BLaER1 treated with 17β-estradiol and CSF1 and Interleukin-3, amounts not matched to agents 10 nM and 100 nM (cell line): ENCODE results near the gene OR1K1.
"Not testable (repeated sequence)": the region's sequence is repeated elsewhere in the genome, so short reads cannot be mapped to it uniquely, and the experiment has no call there.

Experiments used
- H3K27ac ChIP-seq, 11 experiments: shearing (Covaris generic); formaldehyde crosslinking; 2 replicates each; pipeline ENCODE4 v1.8.1; 2022
- H3K27me3 ChIP-seq, 11 experiments: shearing (Covaris generic); formaldehyde crosslinking; 2 replicates each; pipeline ENCODE4 v1.8.1; 2022
- H3K36me3 ChIP-seq, 11 experiments: shearing (Covaris generic); formaldehyde crosslinking; 2 replicates each; pipeline ENCODE4 v1.8.1; 2022
- H3K4me1 ChIP-seq, 10 experiments: shearing (Covaris generic); formaldehyde crosslinking; 2 replicates each; pipeline ENCODE4 v1.8.1; 2022
- H3K4me2 ChIP-seq, 11 experiments: shearing (Covaris generic); formaldehyde crosslinking; 2 replicates each; pipeline ENCODE4 v1.8.1; 2022
- H3K4me3 ChIP-seq, 10 experiments: shearing (Covaris generic); formaldehyde crosslinking; 2 replicates each; pipeline ENCODE4 v1.8.1; 2022
- H3K9ac ChIP-seq, 11 experiments: shearing (Covaris generic); formaldehyde crosslinking; 2 replicates each; pipeline ENCODE4 v1.8.1; 2022
- H3K9me3 ChIP-seq, 11 experiments: shearing (Covaris generic); formaldehyde crosslinking; replicated peaks in 1 of 11; 2 replicates each; pipeline ENCODE4 v1.8.1; 2022
- H4K20me1 ChIP-seq, 11 experiments: shearing (Covaris generic); formaldehyde crosslinking; 2 replicates each; pipeline ENCODE4 v1.8.1; 2022
- Cebpa-rat ChIP-seq, 11 experiments: shearing (Covaris generic); IDR thresholded peaks; 2 replicates each; pipeline ENCODE4 v1.8.1; 2022

The OR1K1 gene

GRCh38 chr9:122837266-122837850, 37.4 kb downstream of the OR1K1 start:
- H3K36me3 ChIP-seq = no peaks in the 10 kb centered on the region
- no peak overlapping the region for H3K4me3 ChIP-seq
- H4K20me1 ChIP-seq = no peaks in the 10 kb centered on the region
- H3K9me3 ChIP-seq = peaks cover 0 to 10% (median 0%) of the 10 kb centered on the region in 11 experiments; a peak in 3 of 22 replicates
- 0 out of 22 replicates have a peak overlapping the region, but pooled peaks of 1 of the 11 experiments have one; percentile 12 for H3K27ac ChIP-seq
- H3K4me1 ChIP-seq = peaks cover 12 to 28% (median 20%) of the 10 kb centered on the region in 10 experiments
- TF ChIP-seq Cebpa-rat (IDR thresholded peaks at IDR 0.05) = no peak
- no peaks in the 10 kb centered on the region for H3K27me3 ChIP-seq
- H3K9ac ChIP-seq = no peak overlapping the region
- H3K4me2 ChIP-seq = no peak overlapping the region

- H3K4me1 ChIP-seq = peaks cover 12 to 25% (median 17%) of the 10 kb centered on the region in 10 experiments
- H3K27me3 ChIP-seq, H4K20me1 ChIP-seq, H3K36me3 ChIP-seq, H3K9me3 ChIP-seq, H3K4me2 ChIP-seq, H3K4me3 ChIP-seq, H3K9ac ChIP-seq, H3K27ac ChIP-seq: not testable (repeated sequence)
These were observed 38.5 kb downstream of the OR1K1 start for GRCh38 chr9:122838441-122838840.

GRCh38 chr9:122841501-122841900, 41.6 kb downstream of the OR1K1 start:
- peaks cover 0 to 15% (median 12%) of the 10 kb centered on the region in 10 experiments; a peak in 15 of 20 replicates for H3K4me1 ChIP-seq
- no peak overlapping the region for H3K4me2 ChIP-seq
- H4K20me1 ChIP-seq = no peaks in the 10 kb centered on the region
- H3K36me3 ChIP-seq = peaks cover 5 to 27% (median 12%) of the 10 kb centered on the region in 11 experiments; a peak in 15 of 22 replicates
- H3K4me3 ChIP-seq = no peak overlapping the region
- H3K27me3 ChIP-seq = no peaks in the 10 kb centered on the region
- no peak for TF ChIP-seq Cebpa-rat (IDR thresholded peaks at IDR 0.05)
- H3K27ac ChIP-seq = no peak overlapping the region
- peaks cover 0 to 10% (median 0%) of the 10 kb centered on the region in 11 experiments; a peak in 3 of 22 replicates for H3K9me3 ChIP-seq
- H3K9ac ChIP-seq = no peak overlapping the region

- TF ChIP-seq Cebpa-rat (IDR thresholded peaks at IDR 0.05) = no peak
- Histone ChIP-seq H3K27ac (no peak overlapping the region), H3K4me2 (no peak overlapping the region), H3K4me1 (peaks cover 0 to 29% (median 20%) of the 10 kb centered on the region in 10 experiments; a peak in 16 of 20 replicates), H3K4me3 (no peak overlapping the region), H3K9me3 (peaks cover 0 to 7% (median 0%) of the 10 kb centered on the region in 11 experiments; a peak in 3 of 22 replicates), H3K9ac (no peak overlapping the region), H4K20me1 (no peaks in the 10 kb centered on the region), H3K27me3 (no peaks in the 10 kb centered on the region), H3K36me3 (peaks cover 24 to 53% (median 38%) of the 10 kb centered on the region in 11 experiments; a peak in 20 of 22 replicates)
These were observed 44.2 kb downstream of the OR1K1 start for GRCh38 chr9:122844137-122844536.

GRCh38 chr9:122845116-122845515, 45.2 kb downstream of the OR1K1 start:
- Histone ChIP-seq H3K4me2 (peak overlapping the region in 3 of 11 experiments; percentile 4 to 12 (median 10); a peak in 3 of 22 replicates), H3K36me3 (peaks cover 34 to 63% (median 48%) of the 10 kb centered on the region in 11 experiments)
- no peak for TF ChIP-seq Cebpa-rat (IDR thresholded peaks at IDR 0.05)

GRCh38 chr9:122846371-122846940, 46.5 kb downstream of the OR1K1 start:
- H3K4me2 ChIP-seq = peak overlapping the region in 8 of 11 experiments; percentile 4 to 48 (median 26); a peak in 12 of 22 replicates

More at GRCh38 chr9:122845116-122845515, 45.2 kb downstream of the OR1K1 start:
- peaks cover 0 to 29% (median 20%) of the 10 kb centered on the region in 10 experiments; a peak in 16 of 20 replicates for H3K4me1 ChIP-seq
- no peak overlapping the region for H3K4me3 ChIP-seq
- H4K20me1 ChIP-seq = no peaks in the 10 kb centered on the region
- H3K9me3 ChIP-seq = no peaks in the 10 kb centered on the region
- H3K27ac ChIP-seq = peak overlapping the region in 1 of 11 experiments; percentile 6; a peak in 1 of 22 replicates
- H3K27me3 ChIP-seq = no peaks in the 10 kb centered on the region
- no peak overlapping the region for H3K9ac ChIP-seq

GRCh38 chr9:122848256-122848943, 48.5 kb downstream of the OR1K1 start:
- no peak for TF ChIP-seq Cebpa-rat (IDR thresholded peaks at IDR 0.05)
- H3K4me1 ChIP-seq = peaks cover 0 to 29% (median 20%) of the 10 kb centered on the region in 10 experiments; a peak in 16 of 20 replicates
- no peak overlapping the region for H3K4me3 ChIP-seq
- no peak overlapping the region for H3K4me2 ChIP-seq
- no peaks in the 10 kb centered on the region for H4K20me1 ChIP-seq
- H3K9me3 ChIP-seq = peaks cover 0 to 16% (median 6%) of the 10 kb centered on the region in 11 experiments; a peak in 18 of 22 replicates
- no peak overlapping the region for H3K9ac ChIP-seq
- H3K36me3 ChIP-seq = peaks cover 57 to 90% (median 68%) of the 10 kb centered on the region in 11 experiments
- H3K27ac ChIP-seq = no peak overlapping the region
- no peaks in the 10 kb centered on the region for H3K27me3 ChIP-seq

More at GRCh38 chr9:122846371-122846940, 46.5 kb downstream of the OR1K1 start:
- Histone ChIP-seq H3K27ac (peak overlapping the region in 1 of 11 experiments; percentile 6; a peak in 2 of 22 replicates), H3K9me3 (no peaks in the 10 kb centered on the region), H4K20me1 (no peaks in the 10 kb centered on the region), H3K27me3 (no peaks in the 10 kb centered on the region), H3K4me1 (peaks cover 0 to 29% (median 20%) of the 10 kb centered on the region in 10 experiments; a peak in 16 of 20 replicates), H3K4me3 (no peak overlapping the region), H3K36me3 (peaks cover 48 to 76% (median 61%) of the 10 kb centered on the region in 11 experiments), H3K9ac (no peak overlapping the region)
- TF ChIP-seq Cebpa-rat (IDR thresholded peaks at IDR 0.05) = no peak
